ENCODE results near the gene MMP15.
"Not testable (repeated sequence)": the region's sequence is repeated elsewhere in the genome, so short reads cannot be mapped to it uniquely, and the experiment has no call there.

Gene MMP15

DNA sequence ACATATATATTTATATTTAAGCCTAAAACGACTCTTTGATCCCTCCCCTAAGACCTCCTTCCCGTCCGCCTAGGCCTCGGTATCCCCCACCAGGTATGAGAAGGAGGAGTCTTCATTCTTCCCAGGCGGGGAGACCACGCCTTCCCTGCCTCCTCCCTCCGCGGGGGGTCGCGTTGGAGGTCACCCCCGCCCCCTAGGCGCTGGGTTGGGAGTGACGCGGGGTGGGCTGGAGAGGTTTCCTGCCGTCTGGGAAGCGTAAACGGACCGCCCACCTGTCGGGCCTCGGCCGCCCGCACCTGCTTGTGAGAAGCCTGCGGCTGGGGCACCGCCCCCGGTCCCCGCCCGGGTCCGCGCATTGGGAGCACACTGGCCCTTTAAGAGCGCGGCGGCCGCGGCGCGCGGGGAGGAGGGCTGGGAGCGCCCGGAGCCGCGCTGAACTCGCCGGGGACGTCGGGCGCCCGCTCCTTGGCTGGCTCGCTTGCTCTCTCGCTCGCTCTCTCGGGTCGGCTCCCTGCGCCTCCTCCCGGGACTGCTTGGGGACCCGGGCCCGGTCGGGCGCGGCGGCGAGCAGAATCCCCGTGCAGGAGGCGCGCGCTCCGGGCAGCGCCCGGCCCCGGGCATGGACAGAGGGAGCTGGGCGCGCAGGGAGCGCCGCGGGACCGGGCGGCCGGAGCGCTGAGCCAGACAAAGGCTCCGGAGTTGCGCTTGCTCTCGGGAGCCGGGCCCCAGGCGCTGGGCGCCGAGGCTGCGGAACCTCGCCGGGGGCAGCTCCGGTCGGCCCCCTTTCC lies at the start of gene MMP15:
MMP15 (plus strand) TSS at position 404 of the 788 bp plus-strand sequence. CDS start 597 bp downstream, outside the sequence.
- peak; percentile 29 for DNase-seq (ENCODE audit: low read depth)

DNA sequence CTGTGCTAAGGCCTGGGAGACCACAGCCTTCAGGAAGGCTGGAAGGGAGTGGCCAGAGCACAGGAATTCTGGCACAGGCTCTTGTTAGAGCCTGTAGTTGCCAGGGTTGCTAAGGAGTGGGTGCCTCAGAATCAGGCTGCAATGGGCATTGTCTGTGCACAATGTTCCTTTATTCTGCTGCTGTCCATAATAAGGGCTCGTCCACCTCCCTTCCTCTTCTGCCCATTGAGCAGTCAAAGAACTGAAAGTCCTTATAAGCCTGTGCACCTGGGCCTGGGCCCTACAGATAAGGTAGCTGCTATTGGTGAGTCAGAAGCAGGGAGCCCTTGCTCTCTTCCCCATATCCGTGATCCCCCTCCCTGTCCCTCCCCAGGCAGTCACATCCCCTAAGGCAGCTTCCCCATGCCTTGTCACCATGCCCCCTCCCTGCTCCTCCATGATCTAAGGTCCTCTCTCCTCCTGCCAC lies 49.2 kb upstream of the MMP15 start:
- no peak for DNase-seq (ENCODE audit: low read depth)

DNA sequence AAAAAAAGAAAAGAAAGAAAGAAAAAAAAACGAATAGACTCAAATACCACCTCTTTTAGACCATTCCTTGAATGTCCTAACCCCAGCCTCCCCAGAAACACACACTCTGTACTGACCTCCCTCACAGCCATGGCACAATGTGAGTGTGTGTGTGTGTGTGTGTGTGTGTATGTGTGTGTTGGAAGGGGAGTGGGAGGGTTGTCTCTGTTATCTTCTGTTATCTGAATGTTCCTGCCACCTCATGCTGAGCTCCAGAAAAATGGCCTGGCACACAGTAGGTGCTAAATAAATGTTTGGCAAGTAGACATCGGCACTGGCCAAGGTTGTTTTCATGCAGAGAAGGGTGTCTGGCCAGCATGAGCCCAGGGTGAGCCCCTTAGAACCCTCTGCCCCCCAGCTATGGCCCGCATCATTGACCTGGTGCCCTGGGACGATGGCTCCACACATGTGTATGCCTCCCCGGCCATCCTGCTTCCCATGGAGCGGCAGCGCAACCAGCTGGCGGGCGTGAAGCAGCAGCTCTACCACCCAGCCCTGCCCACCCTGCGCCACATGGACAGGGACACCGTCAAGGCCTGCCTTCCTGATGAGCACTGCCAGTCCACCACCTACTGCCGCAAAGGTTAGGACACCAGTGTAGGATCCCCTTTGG lies 48.0 kb upstream of the MMP15 start:
- DNase-seq (ENCODE audit: low read depth) = no peak

DNA sequence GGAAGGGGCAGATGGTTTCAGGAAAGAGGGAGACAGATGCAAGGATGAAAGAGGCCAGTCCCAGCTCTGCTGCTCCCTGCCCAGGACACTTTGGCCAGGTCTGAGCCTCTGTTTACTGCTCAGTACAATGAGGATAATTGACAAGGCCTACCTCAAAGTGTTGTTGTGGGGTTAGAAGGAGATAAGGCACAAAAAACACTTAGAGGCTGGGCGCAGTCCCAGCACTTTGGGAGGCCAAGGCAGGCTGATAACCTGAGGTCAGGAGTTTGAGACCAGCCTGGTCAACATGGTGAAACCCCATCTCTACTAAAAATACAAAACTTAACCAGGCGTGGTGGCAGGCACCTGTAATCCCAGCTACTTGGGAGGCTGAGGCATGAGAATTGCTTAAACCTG lies 47.5 kb upstream of the MMP15 start:
- not testable (repeated sequence) for DNase-seq (ENCODE audit: low read depth)

DNA sequence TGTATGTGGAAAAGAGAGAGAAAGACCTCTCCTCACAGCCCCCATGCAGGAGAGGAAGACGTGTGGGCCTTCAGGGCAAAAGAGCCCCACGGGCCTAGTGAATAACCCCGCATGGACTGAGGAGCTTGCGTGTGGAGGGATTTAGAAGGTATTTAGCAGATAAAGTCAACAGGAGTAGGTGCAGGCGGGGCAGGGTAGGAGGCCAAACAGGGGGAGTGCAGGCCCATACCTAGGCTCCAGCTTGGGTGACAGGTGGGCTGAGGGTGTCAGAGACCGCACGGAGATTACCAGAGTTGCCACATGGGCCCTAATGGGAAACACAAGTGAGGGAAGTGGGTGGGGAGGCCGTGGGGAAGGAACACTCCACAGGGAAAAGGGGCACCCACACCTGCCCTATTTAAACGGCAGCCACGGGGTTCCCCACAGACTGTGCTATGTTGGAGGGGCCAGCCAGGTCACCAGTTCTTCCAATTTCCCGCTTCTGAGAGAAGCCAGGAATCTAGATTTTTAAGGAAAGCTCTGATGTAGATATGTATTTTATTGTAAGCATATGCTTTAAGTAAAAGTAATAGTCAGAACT lies 46.5 kb upstream of the MMP15 start:
- no peak for DNase-seq (ENCODE audit: low read depth)

DNA sequence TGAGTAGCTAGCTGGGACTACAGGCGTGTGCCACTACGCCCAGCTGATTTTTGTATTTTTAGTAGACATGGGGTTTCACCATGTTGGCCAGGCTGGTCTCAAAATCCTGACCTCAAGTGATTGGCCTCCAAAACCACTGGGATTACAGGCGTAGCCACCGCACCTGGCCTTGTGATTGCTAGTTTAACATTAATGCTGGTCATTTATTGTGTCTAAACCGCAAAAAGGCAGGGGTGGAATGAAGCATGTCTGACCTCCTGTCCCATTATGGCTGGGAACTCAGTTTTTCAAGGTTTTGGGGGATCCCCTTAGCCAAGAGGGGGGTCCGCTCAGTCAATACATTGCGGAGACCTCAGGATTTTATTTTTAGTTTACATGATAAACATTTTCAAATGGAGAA lies 43.9 kb upstream of the MMP15 start:
- no peak for DNase-seq (ENCODE audit: low read depth)

DNA sequence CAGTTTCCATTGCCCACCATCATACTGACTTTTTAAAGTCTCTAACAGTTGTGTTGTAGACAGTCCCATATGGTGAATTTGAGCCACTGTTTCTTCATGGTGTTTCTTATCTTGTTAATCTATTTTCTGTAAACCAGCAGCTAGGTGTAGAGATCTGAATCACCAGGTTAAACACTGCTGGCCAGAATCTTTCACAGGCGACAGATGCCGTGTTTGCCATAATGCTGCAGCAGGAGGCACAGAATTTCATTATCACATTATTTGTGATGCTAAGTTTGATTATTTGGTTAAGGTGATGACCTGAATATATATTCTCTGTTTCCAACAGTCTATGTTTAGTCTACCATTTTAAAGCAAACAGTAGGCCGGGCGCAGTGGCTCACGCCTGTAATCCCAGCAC lies 43.2 kb upstream of the MMP15 start:
- no peak for DNase-seq (ENCODE audit: low read depth)

DNA sequence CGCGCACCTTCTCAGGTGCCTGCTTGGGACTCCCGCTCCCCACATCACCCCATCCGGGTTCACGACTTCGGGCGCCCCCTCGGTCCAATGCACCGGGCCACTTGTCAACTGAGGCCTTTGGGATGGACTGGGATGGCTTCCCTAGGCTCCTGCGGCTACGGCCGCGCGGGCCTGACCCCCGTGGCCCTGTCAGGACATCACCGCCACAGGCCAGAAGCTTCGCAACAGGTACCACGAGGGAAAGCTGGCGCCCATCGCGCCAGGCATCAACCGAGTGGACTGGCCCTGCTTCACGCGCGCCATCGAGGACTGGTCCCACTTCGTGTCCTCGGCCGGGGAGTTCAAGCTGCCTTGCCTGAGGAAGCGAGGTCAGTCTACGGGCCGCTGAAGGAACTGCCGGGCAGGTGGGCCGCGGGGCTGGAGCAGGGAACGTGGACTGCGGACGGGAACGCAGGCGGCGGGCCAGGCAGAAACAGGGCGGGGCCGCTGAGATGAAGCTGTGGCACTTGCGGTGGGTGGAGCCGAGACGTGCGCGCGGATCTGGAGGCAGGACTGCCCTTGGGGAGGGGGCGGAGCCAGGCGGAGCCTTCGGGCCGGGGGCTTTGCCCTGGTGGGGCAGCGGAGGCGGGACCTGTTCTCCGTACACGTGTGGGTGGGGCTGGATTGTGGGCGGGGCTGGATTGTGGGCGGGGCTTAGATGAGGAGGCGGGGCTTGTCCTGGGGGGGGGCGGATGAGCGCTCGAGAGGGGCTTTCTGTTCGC lies 40.9 kb upstream of the MMP15 start:
- DNase-seq (ENCODE audit: low read depth) = no peak

DNA sequence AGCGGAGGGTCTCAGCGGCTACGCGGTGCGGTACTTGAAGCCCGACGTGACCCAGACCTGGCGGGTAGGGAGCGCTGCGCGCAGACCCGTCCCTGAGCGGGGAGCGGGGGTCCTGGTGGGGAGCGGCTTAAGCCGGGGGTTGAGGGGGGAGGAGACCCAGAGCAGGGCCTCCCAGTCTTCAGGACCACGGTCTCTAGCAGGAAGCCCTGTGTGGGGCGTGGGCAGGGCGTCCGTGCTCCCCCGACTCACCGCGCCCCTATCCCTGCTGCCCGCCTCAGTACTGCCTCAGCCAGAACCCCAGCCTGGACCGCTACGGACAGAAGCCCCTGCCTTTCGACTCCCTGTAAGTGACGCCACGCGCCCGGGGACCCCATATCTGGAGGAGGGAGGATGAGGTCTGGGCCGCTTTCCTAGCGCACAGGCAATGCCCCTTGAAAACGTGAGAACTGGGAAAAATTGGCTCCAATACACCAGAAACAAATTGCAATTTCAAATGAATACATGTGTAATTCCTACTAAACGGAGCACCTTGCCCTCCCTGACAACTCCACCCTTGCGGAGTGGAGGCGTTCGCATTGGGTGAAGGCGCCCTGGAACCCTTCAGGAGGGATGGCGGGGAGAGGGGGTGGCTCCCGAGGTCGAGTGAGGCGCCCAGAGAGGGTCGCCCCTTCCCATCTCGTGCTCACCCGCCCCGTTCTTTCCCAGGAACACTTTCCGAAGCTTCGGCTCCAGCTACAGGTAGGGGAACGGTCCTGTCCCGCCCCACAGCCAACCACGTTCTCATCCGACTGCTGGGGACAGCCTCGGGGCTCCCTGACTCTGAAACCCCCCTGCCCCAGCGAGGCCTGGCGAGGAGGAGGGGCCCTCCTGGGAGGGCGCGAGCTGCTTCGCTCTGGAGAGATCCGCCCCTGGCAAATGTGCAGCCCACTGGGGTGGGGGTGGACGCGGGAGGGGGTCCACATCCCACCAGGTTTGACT lies 40.1 kb upstream of the MMP15 start:
- DNase-seq (ENCODE audit: low read depth) = no peak

DNA sequence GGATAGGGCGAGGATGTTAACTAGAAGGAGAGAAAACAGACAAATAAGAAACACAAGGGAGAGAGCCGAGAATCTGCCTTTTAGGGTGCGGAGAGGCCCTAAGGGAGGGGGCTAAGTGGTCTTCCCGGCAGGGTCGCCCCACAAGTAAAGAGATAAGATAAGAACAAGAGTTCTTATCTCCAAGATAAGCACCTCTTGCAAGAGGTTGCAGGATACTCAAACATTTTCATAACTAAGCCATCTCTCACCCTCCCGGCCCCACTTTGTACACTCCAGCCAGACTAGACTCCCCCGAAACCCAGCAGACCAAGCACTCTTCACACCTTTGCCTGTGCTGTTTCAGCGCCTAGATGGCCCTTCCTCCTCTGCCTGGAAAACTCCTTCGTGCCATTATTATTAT lies 39.4 kb upstream of the MMP15 start:
- DNase-seq (ENCODE audit: low read depth) = no peak

DNA sequence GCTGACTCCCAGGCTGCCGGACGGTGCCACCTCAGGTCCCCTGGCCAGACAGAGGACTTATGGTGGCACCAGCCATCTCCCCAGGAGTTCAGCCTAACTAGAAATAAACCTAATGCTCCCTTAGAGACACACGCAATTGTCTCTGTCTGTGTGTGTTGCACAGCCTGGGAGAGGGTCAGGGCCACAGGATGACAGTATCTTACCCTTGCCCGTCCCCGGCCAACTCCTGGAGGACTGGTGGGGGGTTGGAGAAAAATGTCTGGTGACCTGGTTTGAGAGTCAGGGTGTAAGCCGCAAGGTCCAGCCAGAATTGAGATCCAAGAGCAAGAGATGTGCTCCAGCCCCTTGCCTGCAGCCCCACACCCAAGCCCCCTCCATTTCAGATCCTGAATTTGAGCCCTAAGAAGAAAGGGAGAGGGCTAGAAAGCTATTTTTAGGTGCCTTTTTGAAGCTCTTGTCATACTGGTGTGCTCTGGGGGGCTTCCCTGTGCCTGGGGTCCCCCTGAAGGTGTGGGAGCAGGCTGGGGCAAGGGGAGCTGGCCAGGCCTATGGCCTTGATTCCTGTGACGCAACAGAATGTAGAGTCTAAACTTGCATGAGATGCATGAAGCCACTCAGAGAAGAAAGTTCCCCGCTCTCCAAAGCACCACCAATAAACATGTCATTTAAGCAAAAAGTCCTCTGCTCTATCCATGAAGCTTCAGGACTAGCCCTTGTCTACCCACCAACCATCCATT lies 37.9 kb upstream of the MMP15 start:
- DNase-seq (ENCODE audit: low read depth) = no peak

DNA sequence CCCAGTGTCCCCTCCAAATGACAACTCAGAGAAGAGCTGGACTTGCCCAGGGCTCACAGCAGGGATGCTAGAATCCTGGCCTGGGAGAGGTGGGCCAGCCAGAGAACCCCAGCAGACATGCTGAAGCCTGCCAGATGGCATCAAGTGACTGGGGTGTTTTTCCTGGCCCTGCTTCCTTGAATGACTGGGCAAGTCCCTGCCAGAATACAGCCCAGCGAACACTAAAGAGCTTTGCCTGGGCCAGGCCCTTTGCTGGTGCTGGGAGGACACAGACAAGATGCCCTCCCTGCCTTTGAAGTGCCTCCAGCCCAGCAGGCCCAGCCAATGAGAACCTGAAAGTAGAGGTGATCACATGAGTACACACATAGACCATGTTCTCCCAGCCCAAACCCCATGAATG lies 36.6 kb upstream of the MMP15 start:
- no peak for DNase-seq (ENCODE audit: low read depth)

DNA sequence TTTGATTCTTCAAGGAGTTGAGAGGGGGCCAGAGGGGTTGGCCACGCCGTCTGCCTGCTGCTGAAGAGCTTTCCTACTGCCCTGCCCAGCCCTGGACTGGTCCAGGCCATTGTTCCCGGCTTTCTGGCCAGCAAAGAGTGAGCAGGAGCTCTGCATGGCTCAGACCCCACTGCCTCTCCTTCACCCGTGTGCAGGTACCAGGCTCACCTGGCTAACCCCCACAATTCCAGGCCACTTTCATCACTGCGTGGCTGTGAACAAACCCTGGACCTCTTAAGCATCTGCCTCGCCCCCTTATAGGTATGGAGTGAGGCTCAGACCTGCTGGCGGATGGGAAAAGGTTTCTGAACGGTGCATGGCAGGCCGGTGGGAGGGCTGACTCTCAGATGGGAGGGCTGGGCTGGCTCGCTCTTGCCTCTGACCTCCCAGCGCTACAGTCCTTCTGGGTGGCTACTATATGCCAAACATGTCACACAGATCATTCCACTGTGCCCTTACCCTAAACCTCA lies 33.9 kb upstream of the MMP15 start:
- no peak for DNase-seq (ENCODE audit: low read depth)

DNA sequence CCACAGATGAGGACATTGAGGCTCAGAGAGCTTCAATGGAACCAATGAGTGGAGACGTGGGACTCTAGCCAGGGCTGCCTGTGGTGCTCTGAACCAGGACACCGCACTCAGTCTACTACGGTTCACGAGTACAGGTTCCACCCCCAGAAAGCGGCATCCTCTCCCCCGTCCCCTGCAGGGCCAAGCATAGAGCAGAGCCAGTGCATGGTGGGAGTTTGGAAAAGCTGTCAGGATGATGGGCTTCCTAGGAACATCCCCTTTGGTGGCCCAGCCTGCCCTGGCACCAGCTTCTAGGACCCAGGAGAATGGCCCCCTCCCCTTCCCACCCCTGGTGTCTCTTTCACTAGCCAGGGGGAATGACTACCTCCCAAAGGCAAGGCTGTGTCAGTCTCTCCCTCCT lies 33.5 kb upstream of the MMP15 start:
- DNase-seq (ENCODE audit: low read depth) = no peak

DNA sequence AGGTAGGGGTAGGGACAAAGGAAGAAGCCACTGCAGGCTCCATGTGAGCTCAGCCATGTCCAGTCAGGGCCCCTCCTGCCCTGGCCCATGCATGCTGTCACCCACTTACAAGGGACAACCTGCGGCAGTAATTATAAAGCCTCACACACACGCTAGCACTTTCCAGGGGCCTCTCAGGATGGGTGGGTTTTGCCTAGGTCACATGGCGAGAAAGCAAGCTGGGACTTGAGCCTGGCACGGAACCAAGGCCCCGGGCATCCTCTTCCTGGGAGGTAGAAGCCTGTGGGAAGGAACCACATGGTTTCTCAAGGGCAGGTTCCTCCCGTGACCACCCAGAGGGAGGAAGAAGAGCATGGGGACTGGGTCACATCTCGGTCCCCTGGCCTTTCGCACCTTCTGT lies 32.1 kb upstream of the MMP15 start:
- no peak for DNase-seq (ENCODE audit: low read depth)

DNA sequence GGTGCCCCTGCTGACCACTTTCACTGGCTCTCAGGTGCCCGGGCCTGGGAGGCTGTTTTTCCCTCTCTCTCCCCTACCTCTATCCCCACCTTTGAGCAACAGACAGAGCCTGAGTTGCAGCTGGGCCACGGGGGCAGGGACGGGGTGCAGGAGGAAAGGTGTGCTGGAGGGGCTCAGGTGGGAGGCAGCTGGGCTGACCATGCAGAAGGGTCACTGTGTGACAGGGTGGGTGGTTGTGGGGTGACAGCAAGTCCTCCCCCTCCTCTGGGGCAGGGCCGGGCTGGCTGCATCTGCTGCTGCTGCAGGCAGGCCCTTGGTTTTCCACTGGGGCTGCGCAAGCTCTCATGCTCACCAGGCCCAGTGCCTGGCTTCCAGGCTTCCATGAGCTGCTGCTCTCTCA lies 31.7 kb upstream of the MMP15 start:
- DNase-seq (ENCODE audit: low read depth) = no peak

DNA sequence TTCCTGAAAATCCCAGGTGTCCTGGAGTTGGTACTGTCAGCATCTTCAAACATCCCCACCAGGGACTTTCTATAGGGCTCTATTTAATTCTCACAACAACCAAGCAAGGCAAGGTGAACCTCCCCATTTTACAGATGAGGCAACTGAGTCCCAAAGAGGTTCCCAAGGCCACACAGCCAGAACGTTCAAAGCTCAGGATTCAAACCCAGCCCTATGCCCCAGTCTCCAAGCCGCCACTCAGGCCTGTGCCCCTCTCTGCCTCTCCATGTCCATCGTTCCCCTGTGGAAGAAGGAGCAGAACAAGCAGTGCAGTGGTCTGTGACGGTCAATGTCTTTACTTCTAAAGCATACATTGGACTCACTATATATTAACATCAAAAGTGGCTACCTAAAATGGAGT lies 31.2 kb upstream of the MMP15 start:
- DNase-seq (ENCODE audit: low read depth) = no peak

DNA sequence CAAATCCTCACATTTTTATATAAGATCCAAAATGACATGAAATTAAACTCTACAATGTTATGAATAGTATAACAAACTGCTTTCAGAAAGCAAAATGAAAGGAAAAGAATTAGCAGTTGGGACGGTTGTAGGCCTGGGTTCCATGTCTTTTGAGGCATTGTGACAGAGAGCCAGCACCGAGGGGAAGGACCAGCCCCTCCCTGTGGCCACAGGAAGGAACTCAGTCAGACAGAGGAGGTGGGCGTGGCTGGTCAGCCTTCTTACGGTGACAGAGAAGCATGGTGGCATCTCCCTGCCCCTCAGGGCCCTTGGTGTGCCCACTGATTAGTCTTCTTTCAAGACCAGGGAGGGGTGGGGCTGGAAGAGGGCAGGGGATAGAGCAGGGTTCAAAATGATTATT lies 30.8 kb upstream of the MMP15 start:
- no peak for DNase-seq (ENCODE audit: low read depth)

DNA sequence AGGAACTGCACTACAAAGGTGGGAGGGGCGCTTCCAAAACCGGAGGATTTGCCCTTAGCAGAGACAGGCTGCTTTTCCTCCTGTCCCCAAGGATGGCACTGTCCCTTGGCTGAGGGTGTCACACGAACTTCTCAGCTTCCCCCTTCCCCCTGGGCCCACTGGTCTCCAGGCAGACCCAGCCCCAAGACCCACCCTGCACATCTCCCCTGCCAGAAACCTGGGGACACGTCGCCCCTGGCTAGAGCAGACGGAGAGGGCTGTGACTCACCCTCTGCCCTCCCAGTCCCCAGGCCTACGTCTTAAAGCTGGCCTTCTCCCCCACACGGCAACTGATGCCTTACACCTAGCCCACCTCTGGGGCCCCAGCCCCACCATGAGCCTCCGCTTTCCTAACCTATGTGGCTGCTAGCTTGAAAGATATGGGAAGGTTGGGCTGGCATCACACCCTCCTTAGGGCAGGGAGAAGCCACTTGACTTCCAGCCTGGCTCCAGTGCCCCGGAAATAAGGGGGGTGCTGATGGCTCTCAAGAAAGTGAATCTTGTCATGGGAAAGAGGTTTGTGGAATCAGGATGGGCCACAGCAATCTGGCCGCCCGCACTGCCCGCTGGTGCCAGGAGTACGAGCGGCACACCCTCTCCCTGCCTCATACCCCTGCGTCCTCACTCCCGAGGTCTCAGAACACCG lies 29.7 kb upstream of the MMP15 start:
- no peak for DNase-seq (ENCODE audit: low read depth)

All from GM04504 (cell line).